A549 (cell line): ENCODE results near the gene COX5B. TPM values are rescaled to one million over a fixed set of nuclear protein-coding genes. Genes with fewer than 3 reads are reported as not detected.

Experiments used
- ATAC-seq, 2 experiments: fragments of 200-7000 bp in 1 of 2; fragments of >200 bp in 1 of 2; cut with Nextera tagmentation in 1 of 2; cut with Tn5 transposase in 1 of 2; 3 replicates each; pipeline versions ENCODE4 v1.8.0 to v1.9.1; 2018 to 2020; ENCODE audit warnings: mild to moderate bottlenecking in 1 of 2, moderate library complexity in 1 of 2
- CTCF ChIA-PET: fragments of 300-600 bp; sonication (Branson Sonifier 250); formaldehyde crosslinking; extraction: SDS; loops from one replicate; lab custom pipeline; 2021; ENCODE audit warnings: antibody characterized with exemption, inconsistent platforms; lab: Yijun Ruan, JAX
- POLR2A ChIA-PET: fragments of 350-600 bp; formaldehyde crosslinking; extraction: SDS; loops from one replicate; lab custom pipeline; 2021; ENCODE audit warnings: antibody characterized with exemption, inconsistent platforms; lab: Yijun Ruan, JAX
- DNase-seq, 2 experiments: peaks; one replicate each; pipeline versions ENCODE4 v3.0.0 to v3.0.0-alpha.2; 2011 to 2016; ENCODE audit warnings: low read depth in 1 of 2, low spot score in 1 of 2
- FAIRE-seq: peaks from 2 replicates; lab custom pipeline; 2011; peaks lifted over from hg19 to GRCh38; lab: Jason Lieb, UNC
- H3K27ac ChIP-seq, 2 experiments: fragments of >200 bp; sonication (Bioruptor Twin); formaldehyde crosslinking; 3 replicates each; pipeline ENCODE4 v1.5.1; 2016 to 2017
- H3K4me1 ChIP-seq: fragments of >200 bp; sonication (Bioruptor Twin); formaldehyde crosslinking; 3 replicates; pipeline ENCODE4 v1.6.1; 2016
- H3K4me2 ChIP-seq: fragments of >200 bp; sonication (Bioruptor Twin); formaldehyde crosslinking; 3 replicates; pipeline ENCODE4 v1.6.1; 2016
- H3K4me3 ChIP-seq: fragments of >200 bp; sonication (Bioruptor Twin); formaldehyde crosslinking; 3 replicates; pipeline ENCODE4 v1.5.1; 2016
- H3K9me3 ChIP-seq: fragments of >200 bp; sonication (Bioruptor Twin); formaldehyde crosslinking; 3 replicates; pipeline ENCODE4 v1.6.1; 2016
- ATOH8 ChIP-seq: fragments of 250-450 bp; sonication (Bioruptor Pico); IDR thresholded peaks from 2 replicates; pipeline ENCODE4 v1.5.0; 2020; ENCODE audit warnings: low read depth, mild to moderate bottlenecking, moderate library complexity
- BHLHE40 ChIP-seq: IDR thresholded peaks from 2 replicates; pipeline ENCODE4 v1.6.1; 2012; ENCODE audit warnings: low read depth, low read length, inconsistent platforms
- CHD2 ChIP-seq: fragments of 150-350 bp; IDR thresholded peaks from 2 replicates; pipeline ENCODE4 v1.6.1; 2014; ENCODE audit warnings: low read length; ENCODE audit not compliant: partially characterized antibody
- CHD4 ChIP-seq: fragments of 200-600 bp; sonication (generic); IDR thresholded peaks from 2 replicates; pipeline ENCODE4 v1.6.1; 2016; ENCODE audit warnings: antibody characterized with exemption, mild to moderate bottlenecking, borderline replicate concordance
- E2F6 ChIP-seq: IDR thresholded peaks from 2 replicates; pipeline ENCODE4 v1.6.1; 2012; ENCODE audit warnings: low read depth, borderline replicate concordance
- ESRRA ChIP-seq: fragments of 150-350 bp; IDR thresholded peaks from 2 replicates; pipeline ENCODE4 v1.6.1; 2014; ENCODE audit warnings: mild to moderate bottlenecking, low read length, borderline replicate concordance
- FOXS1 ChIP-seq: fragments of 250-450 bp; sonication (Bioruptor Pico); IDR thresholded peaks from 2 replicates; pipeline ENCODE4 v1.5.0; 2020; ENCODE audit warnings: mild to moderate bottlenecking, moderate library complexity
- GATA3 ChIP-seq: IDR thresholded peaks from 2 replicates; pipeline ENCODE4 v1.6.1; 2012; ENCODE audit warnings: borderline replicate concordance
- HDAC2 ChIP-seq: fragments of 200-600 bp; sonication (generic); IDR thresholded peaks from 2 replicates; pipeline ENCODE4 v1.6.1; 2016
- HMGXB4 ChIP-seq: fragments of 250-450 bp; sonication (Bioruptor Pico); IDR thresholded peaks from 2 replicates; pipeline ENCODE4 v1.5.0; 2021; ENCODE audit warnings: mild to moderate bottlenecking, moderate library complexity, borderline replicate concordance
- JUNB ChIP-seq: fragments of >200 bp; sonication (Bioruptor Twin); formaldehyde crosslinking; IDR thresholded peaks from 2 replicates; pipeline ENCODE4 v1.6.1; 2016
- KDM5A ChIP-seq: fragments of 200-600 bp; sonication (generic); IDR thresholded peaks from 2 replicates; pipeline ENCODE4 v1.6.1; 2016; ENCODE audit warnings: antibody characterized with exemption, mild to moderate bottlenecking
- MAZ ChIP-seq: fragments of 150-350 bp; IDR thresholded peaks from 2 replicates; pipeline ENCODE4 v1.6.1; 2014; ENCODE audit warnings: antibody characterized with exemption, low read depth, low read length, borderline replicate concordance
- MYC ChIP-seq: IDR thresholded peaks from 2 replicates; pipeline ENCODE4 v1.6.1; 2012; ENCODE audit warnings: mild to moderate bottlenecking, inconsistent platforms, low read length, improper control_type of control experiment, borderline replicate concordance
- POLR2A ChIP-seq: IDR thresholded peaks from 2 replicates; pipeline ENCODE4 v1.6.1; 2012; ENCODE audit warnings: mild to moderate bottlenecking, low read length
- POLR2AphosphoS2 ChIP-seq: conservative IDR thresholded peaks from 2 replicates; pipeline ENCODE4 v1.6.1; 2012; ENCODE audit warnings: low read length, improper control_type of control experiment, inconsistent platforms
- RCOR1 ChIP-seq: fragments of 150-350 bp; IDR thresholded peaks from 2 replicates; pipeline ENCODE4 v1.6.1; 2014; ENCODE audit warnings: antibody characterized with exemption, low read length, low read depth
- REST ChIP-seq: fragments of 200-600 bp; sonication (generic); IDR thresholded peaks from 2 replicates; pipeline ENCODE4 v1.6.1; 2016; ENCODE audit warnings: antibody characterized with exemption, mild to moderate bottlenecking, moderate library complexity
- SMC3 ChIP-seq: fragments of >200 bp; sonication (Bioruptor Twin); formaldehyde crosslinking; IDR thresholded peaks from 3 replicates; pipeline ENCODE4 v1.6.1; 2018; ENCODE audit warnings: inconsistent platforms
- TFCP2L1 ChIP-seq: fragments of 250-450 bp; sonication (Bioruptor Pico); IDR thresholded peaks from 2 replicates; pipeline ENCODE4 v1.5.0; 2021; ENCODE audit warnings: mild to moderate bottlenecking
- TP53 ChIP-seq: fragments of 250-450 bp; sonication (Bioruptor Pico); IDR thresholded peaks from 2 replicates; pipeline ENCODE4 v1.5.0; 2021; ENCODE audit warnings: mild to moderate bottlenecking, moderate library complexity
- ZC3H11A ChIP-seq: fragments of 450-650 bp; IDR thresholded peaks from 2 replicates; pipeline ENCODE4 v1.6.1; 2014; ENCODE audit warnings: antibody characterized with exemption, mild to moderate bottlenecking
- ZNF302 ChIP-seq: fragments of 250-450 bp; sonication (Bioruptor Pico); IDR thresholded peaks from 2 replicates; pipeline ENCODE4 v1.9.0; 2021; ENCODE audit warnings: inconsistent platforms, mild to moderate bottlenecking, moderate library complexity
- ZSCAN20 ChIP-seq: fragments of 250-450 bp; sonication (Bioruptor Pico); IDR thresholded peaks from 2 replicates; pipeline ENCODE4 v1.8.0; 2022; ENCODE audit warnings: mild to moderate bottlenecking, moderate library complexity
- WGBS: methylation state at CpG from one replicate; pipeline ENCODE4 v1.1.6; 2017; ENCODE audit errors: missing lambda C conversion rate; 5-methylcytosine and 5-hydroxymethylcytosine counted together
- polyA plus RNA-seq, 4 experiments: library from polyadenylated mRNA; depleted of rRNA in 3 of 4; stranded (reverse); fragments of >200 nt; fragmentation: RNase III in 1 of 4; extraction: RNeasy Plus Mini Kit Qiagen cat#74134 plus additional on column Dnase treatment in 1 of 4; gene quantifications; 2 replicates in 3 of 4; 3 replicates in 1 of 4; pipeline ENCODE4 v1.2.3, GENCODE V29; 2011 to 2017

The COX5B gene
- polyA plus RNA-seq, 2 of the 4 experiments (the other 2 are of a cell fraction): 343 to 353 TPM

GRCh38 chr2:97659256-97660043 lies 13.6 kb downstream of the COX5B start:
- ChIA-PET CTCF (interaction anchor here (1.4 to 2.3 kb wide), 3 partner anchors 9 to 69 kb away, joined by 6 to 13 read pairs (median 7); no protein-coding TSS in a partner anchor), POLR2A (no interaction called here)
- TF ChIP-seq RCOR1 (no peak), E2F6 (no peak), ZC3H11A (no peak), TFCP2L1 (CRISPR knock-in tag) (no peak)
- Histone ChIP-seq H3K4me2 (no peak overlapping the region), H3K9me3 (no peaks in the 10 kb centered on the region; the same call in 2 of the 3 replicates), H3K4me1 (peaks cover 9% of the 10 kb centered on the region), H3K4me3 (no peak overlapping the region), H3K27ac (no peak overlapping the region)
- FAIRE-seq (no peak), ATAC-seq (no peak), DNase-seq (no peak)
- WGBS: 95% methylated on average over 29 of the region's 29 CpGs

- 96% methylated on average over 19 of the region's 20 CpGs for WGBS
- H3K27ac ChIP-seq: no peak overlapping the region
- no peak for FAIRE-seq
- CTCF ChIA-PET: interaction anchor here (0.6 to 2.3 kb wide), 5 partner anchors 9 to 70 kb away, joined by 3 to 13 read pairs (median 6); partner anchors contain the start of gene COX5B
- POLR2A ChIA-PET: interaction anchor here (1.0 kb wide), 1 partner anchor 15 kb away, joined by 3 read pairs; the partner anchor contains the start of gene COX5B
- no peak overlapping the region for H3K4me3 ChIP-seq
- TF ChIP-seq CHD2 (no peak), MAZ (no peak), GATA3 (no peak), JUNB (no peak), KDM5A (no peak), ZC3H11A (no peak), TFCP2L1 (CRISPR knock-in tag) (no peak), SMC3 (no peak), FOXS1 (CRISPR knock-in tag) (no peak), TP53 (CRISPR knock-in tag) (no peak), HMGXB4 (CRISPR knock-in tag) (no peak), MYC (no peak), ZSCAN20 (no peak), ZNF302 (CRISPR knock-in tag) (no peak), HDAC2 (no peak), BHLHE40 (no peak)
- H3K9me3 ChIP-seq: no peaks in the 10 kb centered on the region
- ATAC-seq: no peak
- H3K4me1 ChIP-seq: peaks cover 9% of the 10 kb centered on the region
- H3K4me2 ChIP-seq: no peak overlapping the region
- DNase-seq: no peak
Measured at GRCh38 chr2:97660044-97660774, 14.3 kb downstream of the COX5B start.

GRCh38 chr2:97660775-97661389 lies 15.0 kb downstream of the COX5B start:
- ChIA-PET CTCF (interaction anchor here (1.0 to 2.3 kb wide), 4 partner anchors 10 to 70 kb away, joined by 3 to 13 read pairs (median 6); partner anchors contain the start of gene COX5B), POLR2A (interaction anchor here (1.0 kb wide), 1 partner anchor 15 kb away, joined by 3 read pairs; the partner anchor contains the start of gene COX5B)
- H3K4me2 ChIP-seq: no peak overlapping the region
- no peak overlapping the region for H3K27ac ChIP-seq
- DNase-seq (no peak), FAIRE-seq (no peak), ATAC-seq (no peak)
- WGBS: 87% methylated on average over 12 of the region's 18 CpGs
- peaks cover 9% of the 10 kb centered on the region for H3K4me1 ChIP-seq
- H3K4me3 ChIP-seq: no peak overlapping the region
- no peaks in the 10 kb centered on the region for H3K9me3 ChIP-seq
- TF ChIP-seq E2F6 (no peak), KDM5A (no peak), POLR2AphosphoS2 (no peak), ATOH8 (CRISPR knock-in tag) (no peak), ESRRA (no peak), POLR2A (no peak), REST (no peak), CHD4 (no peak)
